PC-3 (cell line): ENCODE data around the gene TREML1. TPM values are rescaled to one million over a fixed set of nuclear protein-coding genes. Genes with fewer than 3 reads are reported as not detected.
"Not testable (repeated sequence)": the region's sequence is repeated elsewhere in the genome, so short reads cannot be mapped to it uniquely, and the experiment has no call there.

Experiments
- ATAC-seq: fragments of 200-7000 bp; cut with Tn5 transposase; 2 replicates; pipeline ENCODE4 v1.9.1; 2020; ENCODE audit warnings: mild to moderate bottlenecking, moderate library complexity
- BruUV-seq: library from RNA; stranded (reverse); fragments of 400-500 nt; replicated peaks from 2 replicates; lab custom pipeline; 2021; lab: Mats Ljungman, UMichigan
- CTCF ChIA-PET: fragments of 300-600 bp; sonication (Branson Sonifier 250); formaldehyde crosslinking; loops from one replicate; lab custom pipeline; 2022; ENCODE audit warnings: antibody characterized with exemption; lab: Charles Lee
- POLR2A ChIA-PET: fragments of 300-600 bp; sonication (Branson Sonifier 250); formaldehyde crosslinking; loops from one replicate; lab custom pipeline; 2022; ENCODE audit warnings: antibody characterized with exemption; ENCODE audit not compliant: unreplicated experiment; lab: Charles Lee
- DNase-seq: peaks from one replicate; pipeline ENCODE4 v3.0.0-alpha.2; 2015
- H2AFZ ChIP-seq: fragments of 300-600 bp; sonication (generic); 2 replicates; pipeline ENCODE4 v1.6.0; 2016; ENCODE audit warnings: antibody characterized with exemption, low read length
- H3F3A ChIP-seq: fragments of 300-600 bp; sonication (generic); one replicate; pipeline ENCODE4 v1.6.0; 2017; ENCODE audit warnings: antibody characterized with exemption, low read length, control low read depth, mild to moderate bottlenecking; ENCODE audit not compliant: unreplicated experiment
- H3K27ac ChIP-seq: fragments of 300-600 bp; sonication (generic); 2 replicates; pipeline ENCODE4 v1.5.1; 2016; ENCODE audit warnings: mild to moderate bottlenecking, low read length
- H3K27me3 ChIP-seq: fragments of 300-600 bp; sonication (generic); 2 replicates; pipeline ENCODE4 v1.6.1; 2016; ENCODE audit warnings: low read length, mixed read lengths
- H3K36me3 ChIP-seq: fragments of 300-600 bp; sonication (generic); 2 replicates; pipeline ENCODE4 v1.6.1; 2016; ENCODE audit warnings: low read depth, mixed run types, low read length, mixed read lengths
- H3K4me1 ChIP-seq: fragments of 300-600 bp; sonication (generic); 2 replicates; pipeline ENCODE4 v1.5.1; 2016; ENCODE audit warnings: low read length; ENCODE audit not compliant: insufficient read depth
- H3K4me2 ChIP-seq: fragments of 300-600 bp; sonication (generic); 2 replicates; pipeline ENCODE4 v1.6.0; 2016; ENCODE audit warnings: low read length
- H3K4me3 ChIP-seq: fragments of 300-600 bp; sonication (generic); 2 replicates; pipeline ENCODE4 v1.5.1; 2016; ENCODE audit warnings: mild to moderate bottlenecking, low read length, mixed read lengths
- H3K79me2 ChIP-seq: fragments of 300-600 bp; sonication (generic); 2 replicates; pipeline ENCODE4 v1.6.1; 2017; ENCODE audit warnings: low read length, mixed read lengths
- H3K9ac ChIP-seq: fragments of 300-600 bp; sonication (generic); 2 replicates; pipeline ENCODE4 v1.6.0; 2016; ENCODE audit warnings: mild to moderate bottlenecking, low read length
- H3K9me2 ChIP-seq: fragments of 300-600 bp; sonication (generic); replicated peaks from 2 replicates; pipeline ENCODE4 v1.6.1; 2016; ENCODE audit warnings: mixed run types, low read length, mixed read lengths
- H3K9me3 ChIP-seq: fragments of 300-600 bp; sonication (generic); 2 replicates; pipeline ENCODE4 v1.6.1; 2016; ENCODE audit warnings: low read length, mixed read lengths
- H4K20me1 ChIP-seq: fragments of 300-600 bp; sonication (generic); 2 replicates; pipeline ENCODE4 v1.6.1; 2016; ENCODE audit warnings: low read length, mixed read lengths
- EZH2 ChIP-seq: fragments of 300-600 bp; sonication (generic); IDR thresholded peaks from one replicate; pipeline ENCODE4 v1.6.1; 2017; ENCODE audit warnings: antibody characterized with exemption, mild to moderate bottlenecking, low read length; ENCODE audit not compliant: unreplicated experiment
- EZH2phosphoT487 ChIP-seq: fragments of 300-600 bp; sonication (generic); IDR thresholded peaks from 2 replicates; pipeline ENCODE4 v1.6.1; 2018; ENCODE audit warnings: mild to moderate bottlenecking, antibody characterized with exemption, low read length, borderline replicate concordance
- intact Hi-C: fragments of 100-400 bp; cut with micrococcal nuclease; formaldehyde crosslinking; loops from 2 replicates; pipeline ENCODE4 v1.9.0; 2023
- total RNA-seq: library from RNA; depleted of rRNA; stranded (reverse); fragments of >200 nt; gene quantifications from 2 replicates; pipeline ENCODE4 v1.2.3, GENCODE V29; 2014
- TF ChIP-seq, protein P1 (sequence below): fragments of 300-600 bp; sonication (generic); conservative IDR thresholded peaks from 2 replicates; pipeline ENCODE4 v1.5.1; 2017; ENCODE audit warnings: antibody characterized with exemption, low read depth, mild to moderate bottlenecking, low read length

TREML1 gene
- total RNA-seq, 1 experiment from 2014 or later: not detected

DNA sequence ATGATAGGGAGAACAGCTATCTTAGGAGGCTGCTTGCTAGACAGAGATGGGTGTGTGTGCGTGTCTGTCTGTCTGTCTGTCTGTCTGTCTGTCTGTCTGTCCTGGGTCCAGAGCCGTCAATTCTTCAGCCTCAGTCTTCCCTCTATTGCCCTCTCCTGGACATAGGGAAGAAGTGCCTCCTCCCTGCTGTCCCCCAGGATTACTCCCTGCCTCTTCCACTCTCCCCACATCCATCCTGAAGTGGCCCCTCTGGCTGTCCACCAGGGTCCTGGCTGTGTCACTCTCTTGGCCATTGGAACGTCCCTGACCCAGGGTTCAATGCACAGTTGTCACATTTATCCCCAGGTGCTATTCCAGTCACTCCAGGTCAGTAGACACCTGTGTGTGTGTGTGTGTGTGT, 36.6 kb upstream of the TREML1 start:
- no peak for DNase-seq
- intact Hi-C loops: no loop called here
- H3K9me3 ChIP-seq: no peaks in the 10 kb centered on the region
- POLR2A ChIA-PET: no interaction called here
- no peak overlapping the region for H3K4me3 ChIP-seq
- H3K36me3 ChIP-seq: no peaks in the 10 kb centered on the region
- no peak overlapping the region for H3K9ac ChIP-seq
- ATAC-seq: no peak
- no peaks in the 10 kb centered on the region for H3K4me1 ChIP-seq
- peaks cover 35% of the 10 kb centered on the region for H3K27me3 ChIP-seq
- no peaks in the 10 kb centered on the region for H3K9me2 ChIP-seq
- no peak overlapping the region for H3K4me2 ChIP-seq
- no peak overlapping the region for H3K27ac ChIP-seq
- no TSS peak for BruUV-seq
- no peak overlapping the region for H2AFZ ChIP-seq
- H3K79me2 ChIP-seq: no peaks in the 10 kb centered on the region
- H3F3A ChIP-seq: no peaks in the 10 kb centered on the region
- CTCF ChIA-PET: no interaction called here
- no peaks in the 10 kb centered on the region for H4K20me1 ChIP-seq
- TF ChIP-seq EZH2phosphoT487: no peak
- TF ChIP-seq EZH2: no peak
- TF ChIP-seq, protein P1, sequence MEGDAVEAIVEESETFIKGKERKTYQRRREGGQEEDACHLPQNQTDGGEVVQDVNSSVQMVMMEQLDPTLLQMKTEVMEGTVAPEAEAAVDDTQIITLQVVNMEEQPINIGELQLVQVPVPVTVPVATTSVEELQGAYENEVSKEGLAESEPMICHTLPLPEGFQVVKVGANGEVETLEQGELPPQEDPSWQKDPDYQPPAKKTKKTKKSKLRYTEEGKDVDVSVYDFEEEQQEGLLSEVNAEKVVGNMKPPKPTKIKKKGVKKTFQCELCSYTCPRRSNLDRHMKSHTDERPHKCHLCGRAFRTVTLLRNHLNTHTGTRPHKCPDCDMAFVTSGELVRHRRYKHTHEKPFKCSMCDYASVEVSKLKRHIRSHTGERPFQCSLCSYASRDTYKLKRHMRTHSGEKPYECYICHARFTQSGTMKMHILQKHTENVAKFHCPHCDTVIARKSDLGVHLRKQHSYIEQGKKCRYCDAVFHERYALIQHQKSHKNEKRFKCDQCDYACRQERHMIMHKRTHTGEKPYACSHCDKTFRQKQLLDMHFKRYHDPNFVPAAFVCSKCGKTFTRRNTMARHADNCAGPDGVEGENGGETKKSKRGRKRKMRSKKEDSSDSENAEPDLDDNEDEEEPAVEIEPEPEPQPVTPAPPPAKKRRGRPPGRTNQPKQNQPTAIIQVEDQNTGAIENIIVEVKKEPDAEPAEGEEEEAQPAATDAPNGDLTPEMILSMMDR: no peak

DNA sequence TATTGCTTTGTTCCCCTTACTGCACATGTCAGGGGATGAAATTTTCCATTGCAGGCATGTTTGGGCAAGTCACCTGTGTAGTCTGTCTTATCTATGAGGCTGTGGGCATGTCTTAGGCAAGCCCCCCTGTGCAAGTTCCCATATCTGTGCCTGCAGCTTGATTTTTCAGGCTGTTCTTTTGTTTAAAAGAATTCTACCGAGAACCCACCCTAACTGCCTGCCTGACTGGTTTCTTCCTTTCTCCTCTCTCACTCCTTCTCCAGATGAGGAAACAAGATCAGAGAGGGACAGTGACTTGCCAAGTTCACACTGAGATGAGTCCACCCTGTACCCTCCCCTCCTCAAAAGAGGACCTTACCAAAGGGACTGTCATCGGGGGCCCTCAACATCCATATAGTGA, 35.8 kb upstream of the TREML1 start:
- no peak overlapping the region for H3K4me2 ChIP-seq
- H3K9me3 ChIP-seq: no peaks in the 10 kb centered on the region
- no peak overlapping the region for H3K27ac ChIP-seq
- no peaks in the 10 kb centered on the region for H3K4me1 ChIP-seq
- no peak overlapping the region for H3K4me3 ChIP-seq
- DNase-seq (no peak), ATAC-seq (no peak)
- ChIA-PET POLR2A (no interaction called here), CTCF (no interaction called here)
- intact Hi-C loops: no loop called here
- H3K9me2 ChIP-seq: no peaks in the 10 kb centered on the region
- no peak overlapping the region for H2AFZ ChIP-seq
- no peaks in the 10 kb centered on the region for H3K36me3 ChIP-seq
- BruUV-seq: no TSS peak
- H3K9ac ChIP-seq: no peak overlapping the region
- H4K20me1 ChIP-seq: no peaks in the 10 kb centered on the region
- H3F3A ChIP-seq: no peaks in the 10 kb centered on the region
- H3K27me3 ChIP-seq: peaks cover 35% of the 10 kb centered on the region
- H3K79me2 ChIP-seq: no peaks in the 10 kb centered on the region
- TF ChIP-seq EZH2phosphoT487 (no peak), EZH2 (no peak)
- TF ChIP-seq, protein P1: no peak

DNA sequence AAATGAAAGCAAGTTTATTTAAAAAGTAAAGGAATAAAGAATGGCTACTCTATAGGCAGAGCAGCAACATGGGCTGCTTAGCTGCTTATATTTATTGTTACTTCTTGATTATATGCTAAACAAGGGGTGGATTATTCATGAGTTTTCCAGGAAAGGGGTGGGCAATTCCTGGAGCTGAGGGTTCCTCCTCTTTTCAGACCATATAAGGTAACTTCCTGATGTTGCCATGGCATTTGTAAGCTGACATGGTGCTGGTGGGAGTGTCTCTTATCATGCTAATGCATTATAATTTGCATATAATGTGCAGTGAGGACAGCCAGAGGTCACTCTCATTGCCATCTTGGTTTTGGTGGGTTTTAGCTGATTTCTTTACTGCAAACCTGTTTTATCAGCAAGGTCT, 34.9 kb upstream of the TREML1 start:
- DNase-seq, H3K4me3 ChIP-seq, H3K9ac ChIP-seq, H3K9me3 ChIP-seq, ATAC-seq, intact Hi-C loops, H3F3A ChIP-seq, H3K36me3 ChIP-seq, H3K9me2 ChIP-seq, H3K4me1 ChIP-seq, H3K4me2 ChIP-seq, BruUV-seq, H3K79me2 ChIP-seq, H3K27ac ChIP-seq, H2AFZ ChIP-seq, H4K20me1 ChIP-seq, CTCF ChIA-PET, POLR2A ChIA-PET: not testable (repeated sequence)
- peaks cover 31% of the 10 kb centered on the region for H3K27me3 ChIP-seq
